Measurements from ENCODE around the gene CHRM2.

The CHRM2 gene

DNA sequence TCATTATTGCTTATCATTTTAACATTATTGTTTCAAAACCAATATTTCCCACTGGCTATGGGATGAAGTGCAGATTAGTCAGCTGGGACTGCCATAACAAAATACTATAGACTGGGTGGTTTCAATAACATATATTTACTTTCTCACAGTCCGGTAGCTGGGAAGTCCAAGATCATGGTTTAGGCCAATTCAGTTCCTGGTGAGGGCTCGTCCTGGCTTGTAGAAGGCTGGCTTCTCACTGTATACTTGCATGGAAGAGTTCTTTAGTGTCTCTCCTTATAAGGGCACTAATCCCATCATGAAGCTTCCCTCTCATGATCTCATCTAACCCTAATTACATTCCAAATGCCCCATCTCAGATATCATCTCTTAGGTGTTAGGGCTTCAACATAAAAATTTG lies 101.3 kb downstream of the CHRM2 start:
- no peak overlapping the region for H3K27ac Mint-ChIP-seq
- H3K4me3 Mint-ChIP-seq: no peak overlapping the region
- H3K27me3 Mint-ChIP-seq: no peaks in the 10 kb centered on the region
- H3K9me3 Mint-ChIP-seq: peaks cover 5% of the 10 kb centered on the region
- H3K36me3 Mint-ChIP-seq: no peaks in the 10 kb centered on the region
- no peaks in the 10 kb centered on the region for H3K4me1 Mint-ChIP-seq

- Mint-ChIP-seq H3K27me3 (no peaks in the 10 kb centered on the region), H3K9me3 (peaks cover 5% of the 10 kb centered on the region), H3K4me3 (no peak overlapping the region), H3K4me1 (no peaks in the 10 kb centered on the region), H3K27ac (no peak overlapping the region), H3K36me3 (no peaks in the 10 kb centered on the region)
These were observed 103.3 kb downstream of the CHRM2 start for GRCh38 chr7:136971776-136972175.

GRCh38 chr7:136976504-136977251 lies 108.2 kb downstream of the CHRM2 start:
- no peaks in the 10 kb centered on the region for H3K27me3 Mint-ChIP-seq
- no peak overlapping the region for H3K27ac Mint-ChIP-seq
- H3K36me3 Mint-ChIP-seq: no peaks in the 10 kb centered on the region
- H3K9me3 Mint-ChIP-seq: peaks cover 5% of the 10 kb centered on the region
- no peak overlapping the region for H3K4me3 Mint-ChIP-seq
- no peaks in the 10 kb centered on the region for H3K4me1 Mint-ChIP-seq

DNA sequence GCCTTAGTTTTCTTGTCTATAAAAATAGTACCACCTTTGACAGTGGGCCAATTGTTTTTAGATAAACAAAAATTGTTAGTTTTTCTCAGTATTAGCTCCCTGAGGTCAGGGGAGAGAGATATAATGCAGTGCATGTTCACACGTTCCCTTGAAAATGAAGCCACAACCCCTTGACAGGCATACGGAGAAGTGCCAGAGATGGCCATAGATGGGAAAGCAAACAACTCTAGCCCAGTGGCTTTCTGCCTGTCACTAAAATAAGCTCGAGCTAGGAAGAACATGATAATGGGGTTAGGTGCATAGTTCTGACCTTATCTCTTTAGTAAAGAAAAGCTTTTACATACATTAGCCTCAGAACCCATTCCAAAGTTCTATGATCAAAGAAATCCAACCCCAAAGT lies 124.9 kb downstream of the CHRM2 start:
- Mint-ChIP-seq H3K36me3 (no peaks in the 10 kb centered on the region), H3K27ac (no peak overlapping the region), H3K4me1 (no peaks in the 10 kb centered on the region), H3K4me3 (no peak overlapping the region), H3K27me3 (no peaks in the 10 kb centered on the region), H3K9me3 (peaks cover 9% of the 10 kb centered on the region)

DNA sequence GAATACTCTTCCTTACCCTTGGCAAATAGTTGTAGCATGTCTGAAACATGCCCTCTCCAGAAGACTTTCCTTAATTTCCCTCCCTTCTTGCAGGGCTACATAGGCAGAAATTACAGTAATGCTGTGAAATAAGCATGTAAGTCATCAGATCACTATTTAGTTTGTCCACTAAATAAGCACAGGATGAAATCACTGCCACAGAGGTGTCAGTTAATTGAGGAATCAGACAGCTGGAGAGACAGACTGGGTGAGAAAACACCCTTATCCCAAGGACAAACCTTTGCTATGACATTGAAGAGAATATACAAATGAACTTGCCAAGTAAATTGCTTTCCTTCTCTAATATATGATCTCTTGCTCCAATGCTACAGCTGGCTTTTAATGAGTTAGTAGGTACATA lies 129.3 kb downstream of the CHRM2 start:
- Mint-ChIP-seq H3K9me3 (peaks cover 5% of the 10 kb centered on the region), H3K27me3 (no peaks in the 10 kb centered on the region), H3K27ac (no peak overlapping the region), H3K4me3 (no peak overlapping the region), H3K36me3 (no peaks in the 10 kb centered on the region), H3K4me1 (no peaks in the 10 kb centered on the region)

DNA sequence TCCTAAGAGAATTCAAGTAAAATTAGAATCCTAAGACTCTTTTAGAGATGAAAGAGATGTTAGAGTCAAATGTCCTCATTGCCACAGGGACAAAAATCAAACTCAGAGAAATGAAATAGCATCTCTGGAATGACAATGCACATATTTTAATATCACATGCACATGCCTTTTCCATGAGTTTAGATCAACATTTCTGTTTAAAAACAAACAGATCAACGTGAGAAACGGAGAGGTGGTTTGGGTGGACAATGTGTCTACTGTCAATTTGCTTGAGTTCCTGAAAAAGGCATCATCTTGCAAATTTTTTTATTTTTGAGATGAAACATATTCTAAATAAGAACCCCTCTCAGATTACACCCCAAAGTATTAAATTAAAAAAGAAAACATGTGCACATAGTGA lies 130.0 kb downstream of the CHRM2 start:
- Mint-ChIP-seq H3K9me3 (peaks cover 5% of the 10 kb centered on the region), H3K27ac (no peak overlapping the region), H3K4me1 (no peaks in the 10 kb centered on the region), H3K36me3 (no peaks in the 10 kb centered on the region), H3K4me3 (no peak overlapping the region), H3K27me3 (no peaks in the 10 kb centered on the region)

DNA sequence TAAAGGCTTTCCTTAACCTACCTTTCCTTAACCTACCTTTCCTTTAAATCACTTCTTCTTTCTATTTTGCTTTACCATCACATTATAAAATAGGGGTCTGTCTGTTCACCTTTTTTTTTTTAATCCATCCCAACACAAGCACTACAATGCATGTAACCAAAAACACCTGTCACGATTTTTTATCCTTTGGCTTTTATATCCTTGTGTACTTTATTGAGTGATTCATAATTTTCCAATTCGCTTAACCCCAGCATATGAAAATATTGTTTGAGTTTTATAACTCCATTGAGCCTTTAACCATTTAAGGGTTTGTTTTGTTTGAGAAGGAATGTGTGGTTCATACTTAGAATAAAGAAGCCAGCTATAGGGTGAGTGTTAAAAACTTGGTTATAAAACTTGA lies 132.2 kb downstream of the CHRM2 start:
- no peak overlapping the region for H3K27ac Mint-ChIP-seq
- H3K36me3 Mint-ChIP-seq: no peaks in the 10 kb centered on the region
- no peaks in the 10 kb centered on the region for H3K27me3 Mint-ChIP-seq
- H3K4me1 Mint-ChIP-seq: no peaks in the 10 kb centered on the region
- H3K9me3 Mint-ChIP-seq: peaks cover 17% of the 10 kb centered on the region
- H3K4me3 Mint-ChIP-seq: no peak overlapping the region

DNA sequence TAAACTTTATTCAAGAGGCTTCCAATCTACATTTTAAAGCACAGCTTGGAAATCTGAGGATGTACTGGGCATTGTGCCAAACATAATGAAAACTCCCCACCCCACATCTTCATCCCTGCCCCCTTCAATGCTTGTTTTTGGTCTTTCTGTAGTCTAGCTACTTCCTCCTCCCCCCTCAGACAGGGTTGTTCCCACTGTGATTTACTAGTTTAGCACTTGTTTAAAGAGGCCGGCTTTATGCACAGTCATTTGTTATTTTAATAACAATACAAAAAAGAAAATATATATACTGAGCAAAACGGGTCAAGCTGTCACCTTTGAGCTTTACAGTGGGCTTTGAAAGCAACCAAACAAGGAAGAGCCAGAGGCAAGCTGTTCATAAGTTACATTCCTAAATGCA lies 132.6 kb downstream of the CHRM2 start:
- H3K27ac Mint-ChIP-seq: no peak overlapping the region
- no peaks in the 10 kb centered on the region for H3K36me3 Mint-ChIP-seq
- H3K27me3 Mint-ChIP-seq: no peaks in the 10 kb centered on the region
- H3K4me3 Mint-ChIP-seq: no peak overlapping the region
- H3K4me1 Mint-ChIP-seq: no peaks in the 10 kb centered on the region
- peaks cover 17% of the 10 kb centered on the region for H3K9me3 Mint-ChIP-seq

DNA sequence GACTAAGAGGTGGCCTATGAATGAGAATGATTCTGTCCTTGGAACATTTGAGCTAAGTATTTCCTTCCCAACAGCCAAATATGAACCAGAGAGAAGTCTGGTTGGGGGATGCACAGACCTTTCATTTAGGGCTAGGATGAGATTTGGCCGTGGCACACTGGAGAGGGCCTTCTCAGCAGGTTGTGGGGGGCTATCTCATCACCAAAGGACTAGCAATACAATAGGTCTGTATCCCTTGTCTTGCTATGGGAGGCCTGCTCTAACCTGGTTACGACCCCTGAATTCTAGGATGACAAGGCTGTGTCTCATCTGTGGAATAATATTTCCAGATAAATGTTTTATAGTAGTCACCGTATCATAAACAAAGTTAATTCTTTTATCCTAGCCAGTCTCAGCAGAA lies 133.0 kb downstream of the CHRM2 start:
- peaks cover 17% of the 10 kb centered on the region for H3K9me3 Mint-ChIP-seq
- H3K27me3 Mint-ChIP-seq: no peaks in the 10 kb centered on the region
- H3K36me3 Mint-ChIP-seq: no peaks in the 10 kb centered on the region
- H3K4me3 Mint-ChIP-seq: no peak overlapping the region
- no peak overlapping the region for H3K27ac Mint-ChIP-seq
- H3K4me1 Mint-ChIP-seq: no peaks in the 10 kb centered on the region

DNA sequence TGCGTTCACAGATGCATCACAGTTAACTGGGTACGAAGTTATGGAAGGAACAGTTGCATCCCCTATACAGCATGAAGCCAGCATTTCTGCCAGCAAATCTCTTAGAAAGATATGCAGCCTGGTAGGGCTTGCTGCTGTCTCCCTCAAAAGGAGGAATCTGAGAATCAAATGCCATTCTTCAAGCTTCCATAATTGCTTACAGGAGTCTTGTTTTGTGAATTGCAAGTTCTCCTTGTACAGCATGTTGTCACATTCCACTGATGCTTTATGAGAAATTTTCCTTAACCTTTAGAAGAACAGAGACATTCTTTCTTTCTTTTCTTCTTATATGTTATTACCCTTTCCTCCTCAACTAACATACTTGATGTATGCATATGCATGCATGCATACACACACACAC lies 134.6 kb downstream of the CHRM2 start:
- Mint-ChIP-seq H3K27ac (no peak overlapping the region), H3K36me3 (no peaks in the 10 kb centered on the region), H3K4me1 (no peaks in the 10 kb centered on the region), H3K9me3 (peaks cover 13% of the 10 kb centered on the region), H3K27me3 (no peaks in the 10 kb centered on the region), H3K4me3 (no peak overlapping the region)

DNA sequence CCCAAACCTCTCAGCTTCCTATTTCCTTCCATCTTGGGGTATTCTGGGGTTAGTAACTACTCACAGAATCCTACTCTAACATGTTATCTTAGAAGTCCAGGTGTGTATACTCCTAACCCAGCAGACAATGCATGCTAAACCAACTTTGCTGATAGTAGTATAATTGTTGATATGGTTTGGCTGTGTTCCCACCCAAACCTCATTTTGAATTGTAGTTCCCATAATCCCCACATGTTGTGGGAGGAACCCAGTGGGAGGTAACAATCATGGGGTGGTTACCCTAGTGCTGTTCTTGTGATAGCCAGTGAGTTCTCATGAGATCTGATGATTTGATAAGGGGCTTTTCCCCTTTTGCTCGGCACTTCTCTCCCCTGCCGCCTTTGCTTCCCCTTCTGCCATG lies 135.1 kb downstream of the CHRM2 start:
- H3K27me3 Mint-ChIP-seq: no peaks in the 10 kb centered on the region
- no peaks in the 10 kb centered on the region for H3K36me3 Mint-ChIP-seq
- peaks cover 12% of the 10 kb centered on the region for H3K9me3 Mint-ChIP-seq
- no peaks in the 10 kb centered on the region for H3K4me1 Mint-ChIP-seq
- H3K4me3 Mint-ChIP-seq: no peak overlapping the region
- H3K27ac Mint-ChIP-seq: no peak overlapping the region

- Mint-ChIP-seq H3K27ac (no peak overlapping the region), H3K36me3 (no peaks in the 10 kb centered on the region), H3K4me3 (no peak overlapping the region), H3K4me1 (no peaks in the 10 kb centered on the region), H3K9me3 (peaks cover 12% of the 10 kb centered on the region), H3K27me3 (no peaks in the 10 kb centered on the region)
These were observed 137.4 kb downstream of the CHRM2 start for GRCh38 chr7:137005873-137006272.

DNA sequence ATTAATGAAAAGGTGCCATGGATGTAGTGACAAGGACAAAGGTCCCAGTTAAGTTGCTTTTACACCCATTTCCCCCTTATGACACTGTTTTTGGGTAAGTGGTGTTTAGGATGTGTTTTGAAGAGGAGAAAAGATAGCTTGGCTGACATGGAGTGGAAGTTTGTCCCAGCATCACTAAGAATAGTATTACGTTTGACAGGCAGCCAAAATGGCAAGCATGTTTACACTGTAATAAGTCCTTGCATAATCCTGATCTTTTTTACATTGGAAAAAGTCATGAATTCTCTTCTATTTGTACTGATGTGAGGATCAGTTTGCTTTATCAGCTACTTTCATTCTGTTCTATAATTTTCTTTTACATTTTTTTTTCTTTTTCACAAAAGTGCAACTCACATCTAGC lies 137.8 kb downstream of the CHRM2 start:
- Mint-ChIP-seq H3K4me1 (no peaks in the 10 kb centered on the region), H3K27me3 (no peaks in the 10 kb centered on the region), H3K4me3 (no peak overlapping the region), H3K9me3 (peaks cover 12% of the 10 kb centered on the region), H3K27ac (no peak overlapping the region), H3K36me3 (no peaks in the 10 kb centered on the region)

- Mint-ChIP-seq H3K4me3 (no peak overlapping the region), H3K27me3 (no peaks in the 10 kb centered on the region), H3K36me3 (no peaks in the 10 kb centered on the region), H3K9me3 (peaks cover 12% of the 10 kb centered on the region), H3K27ac (no peak overlapping the region), H3K4me1 (no peaks in the 10 kb centered on the region)
These were observed 138.7 kb downstream of the CHRM2 start for GRCh38 chr7:137007001-137007694.

GRCh38 chr7:137009404-137009803 lies 141.0 kb downstream of the CHRM2 start:
- Mint-ChIP-seq H3K4me3 (no peak overlapping the region), H3K36me3 (no peaks in the 10 kb centered on the region)

DNA sequence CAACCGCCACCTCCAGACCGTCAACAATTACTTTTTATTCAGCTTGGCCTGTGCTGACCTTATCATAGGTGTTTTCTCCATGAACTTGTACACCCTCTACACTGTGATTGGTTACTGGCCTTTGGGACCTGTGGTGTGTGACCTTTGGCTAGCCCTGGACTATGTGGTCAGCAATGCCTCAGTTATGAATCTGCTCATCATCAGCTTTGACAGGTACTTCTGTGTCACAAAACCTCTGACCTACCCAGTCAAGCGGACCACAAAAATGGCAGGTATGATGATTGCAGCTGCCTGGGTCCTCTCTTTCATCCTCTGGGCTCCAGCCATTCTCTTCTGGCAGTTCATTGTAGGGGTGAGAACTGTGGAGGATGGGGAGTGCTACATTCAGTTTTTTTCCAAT lies 146.6 kb downstream of the CHRM2 start:
- Mint-ChIP-seq H3K9me3 (no peaks in the 10 kb centered on the region), H3K4me1 (no peaks in the 10 kb centered on the region), H3K27ac (no peak overlapping the region), H3K27me3 (no peaks in the 10 kb centered on the region), H3K4me3 (no peak overlapping the region), H3K36me3 (no peaks in the 10 kb centered on the region)

More at GRCh38 chr7:137009404-137009803, 141.0 kb downstream of the CHRM2 start:
- no peaks in the 10 kb centered on the region for H3K27me3 Mint-ChIP-seq
- H3K9me3 Mint-ChIP-seq: peaks cover 4% of the 10 kb centered on the region
- no peak overlapping the region for H3K27ac Mint-ChIP-seq
- H3K4me1 Mint-ChIP-seq: no peaks in the 10 kb centered on the region

Data from activated naive CD4-positive, alpha-beta T cell treated with anti-CD3 and anti-CD28 coated beads, Interleukin-2, amount 50 U/mL, for 24 hours (primary cell).